Smooth muscle cell (in vitro differentiated cells): ENCODE results near the gene LIN52. TPM values are rescaled to one million over a fixed set of nuclear protein-coding genes. Genes with fewer than 3 reads are reported as not detected.

Experiments
- DNase-seq: peaks from one replicate; lab custom pipeline; 2025; ENCODE audit not compliant: unreplicated experiment; lab: John Stamatoyannopoulos, UW
- H2AFZ ChIP-seq: fragments of 200-600 bp; sonication (generic); 2 replicates; pipeline ENCODE4 v1.6.0; 2016; ENCODE audit warnings: antibody characterized with exemption, low read depth, mild to moderate bottlenecking
- H3F3A ChIP-seq: fragments of 200-600 bp; sonication (generic); 2 replicates; pipeline ENCODE4 v1.6.0; 2017; ENCODE audit warnings: antibody characterized with exemption, low read depth
- H3K27ac ChIP-seq: fragments of 200-600 bp; sonication (generic); 2 replicates; pipeline ENCODE4 v1.5.1; 2016; ENCODE audit warnings: low read depth, mild to moderate bottlenecking
- H3K27me3 ChIP-seq: fragments of 200-600 bp; sonication (generic); 2 replicates; pipeline ENCODE4 v1.6.1; 2016; ENCODE audit warnings: low read depth, mild to moderate bottlenecking
- H3K36me3 ChIP-seq: fragments of 200-600 bp; sonication (generic); 2 replicates; pipeline ENCODE4 v1.5.1; 2016; ENCODE audit warnings: low read depth
- H3K4me1 ChIP-seq: fragments of 200-600 bp; sonication (generic); 2 replicates; pipeline ENCODE4 v1.5.1; 2016; ENCODE audit warnings: low read depth
- H3K4me2 ChIP-seq: fragments of 200-600 bp; sonication (generic); 2 replicates; pipeline ENCODE4 v1.6.0; 2016; ENCODE audit warnings: mild to moderate bottlenecking
- H3K4me3 ChIP-seq: fragments of 200-600 bp; sonication (generic); 2 replicates; pipeline ENCODE4 v1.5.1; 2016; ENCODE audit warnings: mild to moderate bottlenecking
- H3K79me2 ChIP-seq: fragments of 200-600 bp; sonication (generic); 2 replicates; pipeline ENCODE4 v1.6.0; 2016; ENCODE audit warnings: low read depth, mild to moderate bottlenecking
- H3K9ac ChIP-seq: fragments of 200-600 bp; sonication (generic); 2 replicates; pipeline ENCODE4 v1.6.0; 2016; ENCODE audit warnings: low read depth
- H3K9me3 ChIP-seq: fragments of 200-600 bp; sonication (generic); replicated peaks from 2 replicates; pipeline ENCODE4 v1.5.1; 2016; ENCODE audit warnings: low read depth
- H4K20me1 ChIP-seq: fragments of 200-600 bp; sonication (generic); 2 replicates; pipeline ENCODE4 v1.6.0; 2016; ENCODE audit warnings: low read depth
- WGBS: methylation state at CpG from one replicate; pipeline ENCODE4 v1.1.7; 2016; ENCODE audit warnings: low lambda C conversion rate; 5-methylcytosine and 5-hydroxymethylcytosine counted together
- polyA plus RNA-seq: library from polyadenylated mRNA; unstranded; fragments of >200 nt; fragmentation: Nextera tagmentation; extraction: Ambion mirVana; gene quantifications from 2 replicates; pipeline ENCODE4 v1.2.1, GENCODE V29; 2016
- total RNA-seq: library from RNA; depleted of rRNA; stranded (reverse); fragments of >200 nt; gene quantifications from 2 replicates; pipeline ENCODE4 v1.2.3, GENCODE V29; 2014
- TF ChIP-seq, protein P1 (sequence below): fragments of 200-600 bp; sonication (generic); IDR thresholded peaks from 2 replicates; pipeline ENCODE4 v1.5.1; 2017; ENCODE audit warnings: borderline replicate concordance, mild to moderate bottlenecking, antibody characterized with exemption; ENCODE audit not compliant: insufficient read depth, poor library complexity, severe bottlenecking

LIN52 gene
- total and polyA plus RNA-seq, 2 experiments from 2014 or later = 16.1 to 17.8 TPM

GRCh38 chr14:74238974-74239847 is 154.5 kb downstream of the LIN52 start, which contains the start of gene VSX2:
TSS of gene VSX2 (plus strand) at chr14:74239449. CDS start at chr14:74239562, 113 bp downstream.
- Histone ChIP-seq H2AFZ (peak within 1 kb of the TSS; percentile 33), H3K4me2 (peak within 1 kb of the TSS; percentile 68), H3K9me3 (no peaks in the 10 kb centered on the region), H3K79me2 (no peaks in the 10 kb centered on the region), H3F3A (no peaks in the 10 kb centered on the region), H3K4me3 (no peak within 1 kb of the TSS), H3K36me3 (no peaks in the 10 kb centered on the region), H4K20me1 (no peaks in the 10 kb centered on the region), H3K4me1 (peaks cover 8% of the 10 kb centered on the region), H3K27me3 (peaks cover 98% of the 10 kb centered on the region), H3K27ac (no peak within 1 kb of the TSS), H3K9ac (no peak within 1 kb of the TSS)
- WGBS = 14% methylated on average over 31 of the region's 40 CpGs
- no peak for DNase-seq
- TF ChIP-seq, protein P1, sequence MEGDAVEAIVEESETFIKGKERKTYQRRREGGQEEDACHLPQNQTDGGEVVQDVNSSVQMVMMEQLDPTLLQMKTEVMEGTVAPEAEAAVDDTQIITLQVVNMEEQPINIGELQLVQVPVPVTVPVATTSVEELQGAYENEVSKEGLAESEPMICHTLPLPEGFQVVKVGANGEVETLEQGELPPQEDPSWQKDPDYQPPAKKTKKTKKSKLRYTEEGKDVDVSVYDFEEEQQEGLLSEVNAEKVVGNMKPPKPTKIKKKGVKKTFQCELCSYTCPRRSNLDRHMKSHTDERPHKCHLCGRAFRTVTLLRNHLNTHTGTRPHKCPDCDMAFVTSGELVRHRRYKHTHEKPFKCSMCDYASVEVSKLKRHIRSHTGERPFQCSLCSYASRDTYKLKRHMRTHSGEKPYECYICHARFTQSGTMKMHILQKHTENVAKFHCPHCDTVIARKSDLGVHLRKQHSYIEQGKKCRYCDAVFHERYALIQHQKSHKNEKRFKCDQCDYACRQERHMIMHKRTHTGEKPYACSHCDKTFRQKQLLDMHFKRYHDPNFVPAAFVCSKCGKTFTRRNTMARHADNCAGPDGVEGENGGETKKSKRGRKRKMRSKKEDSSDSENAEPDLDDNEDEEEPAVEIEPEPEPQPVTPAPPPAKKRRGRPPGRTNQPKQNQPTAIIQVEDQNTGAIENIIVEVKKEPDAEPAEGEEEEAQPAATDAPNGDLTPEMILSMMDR = no peak

- Histone ChIP-seq H3K4me2 (peak overlapping the region; percentile 68), H3K27ac (no peak overlapping the region), H3K36me3 (no peaks in the 10 kb centered on the region), H3K4me3 (no peak overlapping the region), H3K9ac (no peak overlapping the region), H3K4me1 (peaks cover 8% of the 10 kb centered on the region), H3K27me3 (peaks cover 97% of the 10 kb centered on the region), H2AFZ (peak overlapping the region; percentile 33), H4K20me1 (no peaks in the 10 kb centered on the region), H3K79me2 (no peaks in the 10 kb centered on the region), H3F3A (no peaks in the 10 kb centered on the region), H3K9me3 (no peaks in the 10 kb centered on the region)
- TF ChIP-seq, protein P1 = no peak
- DNase-seq = no peak
- WGBS = 3% methylated on average over 94 of the region's 94 CpGs
These were observed 155.4 kb downstream of the LIN52 start for GRCh38 chr14:74239848-74240793.

- Histone ChIP-seq H3K4me2 (peak overlapping the region; percentile 68), H4K20me1 (no peaks in the 10 kb centered on the region), H3K4me3 (no peak overlapping the region), H3K79me2 (no peaks in the 10 kb centered on the region), H2AFZ (peak overlapping the region; percentile 33), H3K9ac (no peak overlapping the region), H3K27ac (no peak overlapping the region), H3K36me3 (no peaks in the 10 kb centered on the region), H3K27me3 (peaks cover 98% of the 10 kb centered on the region), H3F3A (no peaks in the 10 kb centered on the region), H3K4me1 (peaks cover 8% of the 10 kb centered on the region), H3K9me3 (no peaks in the 10 kb centered on the region)
- 2% methylated on average over 78 of the region's 80 CpGs for WGBS
- no peak for DNase-seq
- TF ChIP-seq, protein P1 = no peak
These were observed 156.3 kb downstream of the LIN52 start for GRCh38 chr14:74240794-74241651.
